A172 (cell line): ENCODE data around the gene FARP1. TPM values are rescaled to one million over a fixed set of nuclear protein-coding genes. Genes with fewer than 3 reads are reported as not detected.

Source experiments
- DNase-seq: peaks from one replicate; pipeline ENCODE4 v3.0.0-alpha.2; 2015; ENCODE audit warnings: low spot score
- total RNA-seq: library from RNA; depleted of rRNA; stranded (reverse); fragments of >200 nt; shearing (Covaris generic); gene quantifications from 2 replicates; pipeline ENCODE4 v1.2.3, GENCODE V29; 2014

FARP1 gene
- total RNA-seq, 1 experiment from 2014 or later, result 18.2 TPM

GRCh38 chr13:98332222-98332621 lies 189.3 kb downstream of the FARP1 start:
- DNase-seq, result no peak

GRCh38 chr13:98332691-98333090 lies 189.8 kb downstream of the FARP1 start:
- no peak for DNase-seq

DNA sequence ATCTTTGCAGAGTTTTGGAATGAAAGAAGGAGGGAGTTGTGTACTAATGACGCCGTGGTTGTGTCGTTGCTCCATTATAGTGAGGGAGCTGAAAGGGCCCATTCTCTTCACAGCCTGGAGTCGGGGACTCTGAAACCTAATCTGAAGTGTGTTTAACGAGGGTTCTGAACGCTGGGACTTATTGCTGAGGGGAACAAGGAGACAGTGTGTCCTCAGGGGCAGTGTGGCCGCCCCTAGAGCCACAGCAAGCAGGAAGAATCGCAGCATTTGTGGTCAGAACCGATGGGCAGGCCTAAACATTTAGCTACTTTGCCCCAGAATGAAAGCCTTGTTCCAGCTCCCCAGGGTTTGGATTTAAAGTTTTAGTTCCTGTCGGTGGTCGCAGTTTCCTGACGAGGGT lies 190.6 kb downstream of the FARP1 start:
- no peak for DNase-seq

GRCh38 chr13:98334620-98335205 lies 191.8 kb downstream of the FARP1 start:
- no peak for DNase-seq

- no peak for DNase-seq
Measured at GRCh38 chr13:98335721-98336120, 192.8 kb downstream of the FARP1 start.

- no peak for DNase-seq
Measured at GRCh38 chr13:98338310-98338709, 195.4 kb downstream of the FARP1 start.

DNA sequence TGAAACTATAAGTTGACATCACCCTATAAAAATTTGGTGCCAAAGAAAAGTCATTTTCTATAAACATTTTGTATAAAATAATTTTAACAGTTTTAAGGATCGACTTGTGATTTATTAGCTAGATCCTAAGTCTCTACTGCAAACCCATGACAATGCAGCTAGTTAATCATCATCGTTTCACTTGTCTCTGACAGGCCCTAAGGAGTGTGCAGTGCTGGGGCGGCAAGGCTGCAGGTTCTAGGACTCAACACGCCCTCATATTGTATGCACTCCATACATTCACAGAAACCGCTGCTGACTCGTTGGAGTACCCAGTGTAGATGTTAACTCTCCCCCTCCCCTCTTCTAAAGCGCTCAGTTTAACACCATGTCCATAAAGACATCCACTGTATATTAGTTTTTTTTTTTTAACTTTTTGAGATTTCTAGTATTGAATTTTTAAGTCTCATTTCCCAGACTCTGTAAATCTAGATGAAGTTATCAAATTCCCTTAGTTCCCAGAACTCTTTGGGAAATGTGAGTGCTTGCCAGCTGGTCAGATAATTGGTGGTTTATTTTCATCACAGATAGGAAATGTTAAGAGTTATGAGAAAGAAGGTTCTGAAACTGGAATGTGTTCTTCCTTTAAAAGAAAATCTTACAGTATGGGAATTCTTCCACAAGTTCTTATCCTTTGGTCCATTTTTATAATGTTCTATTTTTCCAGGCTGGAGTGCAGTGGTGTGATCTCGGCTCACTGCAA lies 197.0 kb downstream of the FARP1 start:
- DNase-seq, result no peak

DNA sequence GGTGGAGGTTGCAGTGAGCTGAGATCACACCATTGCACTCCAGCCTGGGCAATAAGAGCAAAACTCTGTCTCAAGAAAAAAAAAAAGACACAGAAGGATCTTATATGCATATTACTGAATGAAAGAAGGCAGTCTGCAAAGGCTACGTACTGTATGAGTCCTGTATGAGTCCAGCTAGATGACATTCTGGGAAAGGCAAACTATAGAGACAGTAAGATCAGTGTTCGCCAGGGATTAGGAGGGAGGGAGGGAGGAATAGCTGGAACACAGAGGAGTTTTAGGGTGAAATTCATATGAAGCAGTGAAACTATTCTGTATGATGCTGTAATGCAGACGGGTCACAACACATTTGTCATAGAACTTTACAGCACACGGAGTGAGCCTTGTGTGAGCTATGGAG lies 200.1 kb downstream of the FARP1 start:
- no peak for DNase-seq

- DNase-seq, result no peak
Measured at GRCh38 chr13:98343461-98343860, 200.6 kb downstream of the FARP1 start.

GRCh38 chr13:98344392-98344791 lies 201.5 kb downstream of the FARP1 start:
- DNase-seq, result no peak

GRCh38 chr13:98345107-98345935 lies 202.4 kb downstream of the FARP1 start:
- DNase-seq, result no peak

- no peak for DNase-seq
Measured at GRCh38 chr13:98346904-98347636, 204.2 kb downstream of the FARP1 start.

DNA sequence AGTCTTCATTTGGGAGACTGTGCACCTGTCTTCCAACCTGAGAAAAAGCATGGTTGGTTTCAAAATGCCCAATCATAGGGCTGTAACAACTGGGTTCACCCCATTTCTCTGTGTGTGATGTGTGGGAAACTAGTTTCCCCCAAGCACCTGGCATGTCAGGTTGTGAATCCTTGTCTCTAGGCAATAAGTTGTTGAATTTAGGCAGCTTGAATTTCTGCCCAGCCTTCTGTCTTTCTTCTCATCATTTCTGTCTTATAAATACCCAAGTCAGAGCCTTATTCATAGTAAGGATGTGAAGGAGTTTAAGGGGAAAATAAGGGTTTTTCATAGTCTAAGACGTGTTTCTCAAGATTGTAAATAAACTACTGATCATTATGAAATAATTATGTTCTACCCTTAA lies 204.9 kb downstream of the FARP1 start:
- no peak for DNase-seq

DNA sequence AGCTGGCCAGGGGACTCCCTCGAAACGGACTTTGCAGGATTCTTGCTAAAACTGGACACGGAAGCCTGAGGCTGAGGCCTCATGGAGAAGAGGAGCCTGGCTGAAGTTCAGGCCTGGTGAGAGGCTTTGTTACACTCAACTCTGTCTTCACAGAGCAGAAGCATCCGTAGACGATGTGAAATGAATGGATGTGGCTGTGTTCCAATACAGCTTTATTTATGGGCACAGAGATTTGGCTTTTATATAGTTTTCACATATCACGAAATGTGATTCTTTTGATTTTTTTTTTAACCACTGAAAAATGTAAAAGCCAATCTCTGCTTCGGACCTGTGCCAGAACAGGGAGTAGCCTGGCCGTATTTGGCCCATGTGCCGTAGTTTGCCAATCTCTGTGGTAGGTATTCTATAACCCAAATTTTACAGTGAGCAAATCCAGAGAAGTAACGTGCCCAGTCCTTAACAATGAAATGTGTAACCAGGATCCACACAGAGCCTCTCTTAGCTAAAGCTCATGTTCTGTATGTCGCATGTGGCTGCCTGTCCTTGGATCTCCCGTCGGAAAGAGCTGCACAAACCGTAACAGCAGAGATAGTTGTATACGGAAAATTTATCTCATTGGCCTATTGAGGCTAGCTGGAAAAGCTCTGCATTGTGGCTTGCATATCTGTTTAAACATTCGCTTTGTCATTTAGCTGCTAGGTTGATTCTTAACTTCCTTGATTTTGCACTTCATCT lies 205.7 kb downstream of the FARP1 start:
- no peak for DNase-seq

DNA sequence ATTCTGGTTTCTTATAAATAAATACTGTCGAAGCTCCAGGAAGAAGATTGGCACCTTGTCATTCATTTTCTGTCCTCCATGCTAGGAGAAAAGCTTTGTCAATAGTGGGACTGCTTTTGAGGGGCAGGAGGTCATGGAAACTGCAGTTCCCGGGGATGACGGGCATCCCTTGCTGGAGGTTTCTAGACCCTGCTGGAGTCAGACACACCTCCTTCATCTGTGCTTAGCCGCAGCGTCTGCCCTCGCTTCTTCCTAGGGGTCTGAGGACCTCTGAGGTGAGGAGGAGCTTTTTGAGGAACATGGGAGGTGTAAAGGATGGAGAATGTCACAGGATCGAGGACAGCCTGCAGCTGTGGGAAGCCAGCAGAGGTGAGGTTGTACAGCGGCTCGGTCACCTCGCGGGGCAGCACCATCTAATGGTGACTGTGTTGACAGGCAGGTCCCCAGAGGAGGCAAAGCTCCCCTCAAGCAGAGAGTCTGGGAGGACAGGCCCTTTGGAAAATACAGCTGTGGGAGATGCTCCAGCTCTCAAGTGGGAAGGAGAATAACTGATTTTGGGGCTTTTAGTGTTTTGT lies 206.9 kb downstream of the FARP1 start:
- DNase-seq, result no peak

DNA sequence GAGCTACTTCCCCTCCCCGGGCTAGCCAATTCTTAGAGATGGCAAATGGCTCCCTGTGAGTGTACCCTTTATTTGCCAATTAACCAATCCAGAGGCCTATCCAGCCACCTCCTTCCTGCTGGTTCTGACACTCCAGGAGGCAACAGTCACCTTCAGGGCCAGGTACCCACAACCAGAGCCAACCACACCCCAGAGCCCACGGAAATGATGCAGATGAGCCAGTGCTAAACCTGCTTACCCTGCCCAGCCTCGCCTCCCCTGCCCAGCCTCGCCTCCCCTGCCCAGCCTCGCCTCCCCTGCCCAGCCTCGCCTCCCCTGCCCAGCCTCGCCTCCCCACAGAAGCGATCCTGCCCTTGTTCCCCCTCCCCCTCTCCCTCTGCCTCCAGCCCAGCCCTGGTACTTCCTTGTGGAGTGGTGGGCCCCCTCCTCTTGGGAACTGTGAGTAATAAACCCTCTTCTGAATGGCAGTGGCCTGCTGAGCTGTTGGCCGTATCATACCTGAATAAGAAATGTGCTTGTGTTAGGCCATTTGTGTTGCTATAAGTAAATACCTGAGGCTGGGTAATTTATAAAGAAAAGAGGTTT lies 207.9 kb downstream of the FARP1 start:
- DNase-seq, result no peak

DNA sequence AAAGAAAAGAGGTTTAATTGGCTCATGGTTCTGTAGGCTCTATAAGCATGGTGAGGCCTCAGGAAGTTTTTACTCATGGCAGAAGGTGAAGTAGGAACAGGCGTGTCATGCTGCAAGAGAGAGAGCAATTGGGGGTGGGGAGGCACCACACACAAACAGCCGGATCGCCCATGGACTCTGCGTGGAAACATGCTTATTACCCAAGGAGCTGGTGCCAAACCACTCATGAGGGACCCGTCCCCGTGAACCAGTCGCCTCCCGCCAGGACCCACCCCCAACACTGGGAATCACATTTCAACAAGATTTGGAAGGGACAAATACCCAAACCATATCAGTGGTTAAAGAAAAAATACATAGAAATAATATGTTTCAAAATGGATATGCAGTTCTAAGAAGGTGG lies 208.7 kb downstream of the FARP1 start:
- DNase-seq, result no peak

DNA sequence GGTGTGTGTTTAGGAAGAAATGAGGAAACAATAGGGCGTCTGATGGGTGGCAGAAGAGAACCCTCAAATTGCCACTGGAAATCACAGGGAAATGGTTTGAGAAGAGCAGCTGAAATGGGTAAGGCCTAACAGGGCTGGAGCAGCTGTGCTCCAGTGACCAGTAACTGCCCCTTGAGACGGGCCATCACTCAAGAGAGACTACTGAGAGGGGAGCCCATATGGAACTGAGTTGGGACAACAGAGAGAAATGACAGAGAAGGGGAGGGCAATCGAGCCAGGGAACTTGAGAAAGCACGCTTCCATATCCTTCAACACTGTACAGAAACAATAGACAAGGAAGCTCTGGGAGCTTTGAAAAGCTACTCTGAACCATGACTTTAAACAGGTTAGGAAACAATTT lies 209.3 kb downstream of the FARP1 start:
- DNase-seq, result no peak

- no peak for DNase-seq
Measured at GRCh38 chr13:98353750-98354149, 210.9 kb downstream of the FARP1 start.

DNA sequence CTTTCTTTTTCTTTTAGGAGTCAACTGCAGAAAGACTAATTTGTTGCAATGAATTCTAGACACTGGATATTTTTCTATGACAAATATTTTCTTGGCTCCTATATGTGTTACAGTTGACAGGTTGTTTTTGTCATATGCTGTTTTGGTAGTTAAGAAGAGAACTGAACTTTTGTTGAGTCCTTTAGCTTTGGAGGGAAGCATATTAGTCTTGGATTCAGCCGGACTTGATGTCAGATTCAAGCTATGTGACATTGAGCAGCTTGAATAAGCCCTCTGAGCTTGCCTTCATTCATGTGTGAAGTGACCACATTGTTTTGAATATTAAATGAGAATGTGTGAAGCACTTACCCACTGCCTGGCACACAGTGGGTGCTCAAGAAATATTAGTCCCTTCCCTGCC lies 216.0 kb downstream of the FARP1 start:
- DNase-seq, result no peak

GRCh38 chr13:98360545-98360944 lies 217.7 kb downstream of the FARP1 start:
- DNase-seq, result no peak
